Aorta (tissue), 5 donors: ENCODE results near the gene SPAG16. TPM values are rescaled to one million over a fixed set of nuclear protein-coding genes. Genes with fewer than 3 reads are reported as not detected.

Experiments
- ATAC-seq: fragments of 200-7000 bp; cut with Tn5 transposase; one replicate; pipeline ENCODE4 v1.9.1; 2022; ENCODE audit warnings: moderate library complexity; ENCODE audit not compliant: low FRiP score
- DNase-seq, 2 donors: peaks; one replicate each; pipeline ENCODE4 v3.0.0-alpha.2; 2020
- H3K27ac ChIP-seq, 2 donors: one replicate each; pipeline ENCODE4 v1.5.1; 2013; ENCODE audit warnings: low read length in 2 of 2, mild to moderate bottlenecking in 2 of 2, moderate library complexity in 2 of 2, control low read depth in 1 of 2, inconsistent platforms in 1 of 2, low read depth in 1 of 2
- H3K27me3 ChIP-seq, 2 donors: one replicate each; pipeline ENCODE4 v1.6.1; 2013; ENCODE audit warnings: control low read depth in 1 of 2, low read length in 1 of 2, mild to moderate bottlenecking in 1 of 2, moderate library complexity in 1 of 2; ENCODE audit not compliant: insufficient read depth in 2 of 2, control insufficient read depth in 1 of 2
- H3K36me3 ChIP-seq, 2 donors: one replicate each; pipeline ENCODE4 v1.6.1; 2013; ENCODE audit warnings: control low read depth in 1 of 2, low read length in 1 of 2, mild to moderate bottlenecking in 1 of 2; ENCODE audit not compliant: insufficient read depth in 2 of 2, control insufficient read depth in 1 of 2
- H3K4me1 ChIP-seq, 2 donors: one replicate each; pipeline ENCODE4 v1.6.1; 2013; ENCODE audit warnings: low read length in 2 of 2, control low read depth in 1 of 2, mild to moderate bottlenecking in 1 of 2, moderate library complexity in 1 of 2; ENCODE audit not compliant: insufficient read depth in 2 of 2, control insufficient read depth in 1 of 2
- H3K4me3 ChIP-seq, 2 donors: one replicate each; pipeline ENCODE4 v1.5.1; 2013; ENCODE audit warnings: low read length in 2 of 2, control low read depth in 1 of 2, mild to moderate bottlenecking in 1 of 2
- H3K9me3 ChIP-seq: one replicate; pipeline ENCODE4 v1.6.1; 2013; ENCODE audit warnings: mild to moderate bottlenecking, low read length; ENCODE audit not compliant: control insufficient read depth
- WGBS, 2 donors: extraction: QIAGEN DNeasy Blood & Tissue Kit; methylation state at CpG; one replicate each; pipeline ENCODE4 v1.1.7; 2013; 5-methylcytosine and 5-hydroxymethylcytosine counted together
- intact Hi-C, 2 donors: fragments of 100-400 bp; cut with DNase I; formaldehyde crosslinking; loops; one replicate each; pipeline versions ENCODE4 v1.14.2 to v1.15.0; 2022
- polyA plus RNA-seq, 2 donors: library from polyadenylated mRNA; stranded (reverse); fragments of 200-250 nt; gene quantifications; one replicate each; pipeline ENCODE4 v1.2.3, GENCODE V29; 2013
- total RNA-seq, 2 donors: library from RNA; stranded (reverse); fragmentation: NEBNext Ultra II Directional; extraction: Animal tissue kit (Norgen Biotek cat#: 25700); gene quantifications; one replicate each; pipeline ENCODE4 v1.2.1, GENCODE V29; 2021
- donor health status: healthy with polysubstance abuse.
- donor health status: Bipolar disorder and iron deficiency.
- donor health status: DM: no; HTN: no; CAD: no.
- donor health status: DM: no; HTN: no; CAD: no.
- donor health status: DM: yes; HTN: yes; CAD: no.

Gene SPAG16
- total and polyA plus RNA-seq, 4 donors, result 23.7 to 36.1 (median 24.4) TPM

- H3K4me1 ChIP-seq, result no peaks in the 10 kb centered on the region
- no peak for ATAC-seq
- no peak overlapping the region for H3K4me3 ChIP-seq
- WGBS, 2 donors, result 77 to 80% methylated on average over 8 of the region's 8 CpGs
- H3K27ac ChIP-seq, result no peak overlapping the region
- no peaks in the 10 kb centered on the region for H3K36me3 ChIP-seq
- no peak for DNase-seq
- intact Hi-C loops, result no loop called here
- H3K9me3 ChIP-seq, result no peaks in the 10 kb centered on the region
- H3K27me3 ChIP-seq, result no peaks in the 10 kb centered on the region
These were observed 278.4 kb downstream of the SPAG16 start for GRCh38 chr2:213562539-213563180.

DNA sequence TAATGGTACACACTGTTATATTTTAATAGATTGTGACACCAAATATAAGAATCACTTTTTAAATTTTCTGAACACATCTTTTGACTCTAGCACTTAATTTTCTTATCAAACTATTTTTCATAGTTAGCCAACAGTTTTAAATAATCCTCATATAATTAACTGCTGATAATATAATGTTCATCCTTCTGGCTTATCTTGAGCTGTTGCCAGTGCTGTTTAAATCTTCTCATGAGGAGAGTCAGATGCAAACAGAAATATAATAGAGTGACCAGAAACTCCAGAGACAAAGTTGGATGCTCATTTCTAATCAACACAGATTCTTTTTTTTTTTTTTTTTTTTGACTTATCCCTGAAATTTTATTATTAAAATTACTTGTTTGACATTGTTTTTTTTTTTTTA, 282.6 kb downstream of the SPAG16 start:
- intact Hi-C loops, result no loop called here

GRCh38 chr2:213609570-213610170, 325.4 kb downstream of the SPAG16 start:
- H3K9me3 ChIP-seq, result no peaks in the 10 kb centered on the region
- no peak overlapping the region for H3K4me3 ChIP-seq
- DNase-seq (no peak), ATAC-seq (no peak)
- no peaks in the 10 kb centered on the region for H3K4me1 ChIP-seq
- WGBS, 2 donors, result 70 to 79% methylated on average over 1 of the region's 1 CpG
- H3K36me3 ChIP-seq, result no peaks in the 10 kb centered on the region
- H3K27me3 ChIP-seq, result no peaks in the 10 kb centered on the region
- intact Hi-C loops, result no loop called here
- no peak overlapping the region for H3K27ac ChIP-seq

More for the DNA sequence above, 282.6 kb downstream of the SPAG16 start:
- no peaks in the 10 kb centered on the region for H3K9me3 ChIP-seq
- H3K27me3 ChIP-seq, result no peaks in the 10 kb centered on the region
- ATAC-seq, result no peak
- no peaks in the 10 kb centered on the region for H3K36me3 ChIP-seq
- no peak for DNase-seq
- H3K4me3 ChIP-seq, result no peak overlapping the region
- H3K27ac ChIP-seq, result no peak overlapping the region
- H3K4me1 ChIP-seq, result no peaks in the 10 kb centered on the region

DNA sequence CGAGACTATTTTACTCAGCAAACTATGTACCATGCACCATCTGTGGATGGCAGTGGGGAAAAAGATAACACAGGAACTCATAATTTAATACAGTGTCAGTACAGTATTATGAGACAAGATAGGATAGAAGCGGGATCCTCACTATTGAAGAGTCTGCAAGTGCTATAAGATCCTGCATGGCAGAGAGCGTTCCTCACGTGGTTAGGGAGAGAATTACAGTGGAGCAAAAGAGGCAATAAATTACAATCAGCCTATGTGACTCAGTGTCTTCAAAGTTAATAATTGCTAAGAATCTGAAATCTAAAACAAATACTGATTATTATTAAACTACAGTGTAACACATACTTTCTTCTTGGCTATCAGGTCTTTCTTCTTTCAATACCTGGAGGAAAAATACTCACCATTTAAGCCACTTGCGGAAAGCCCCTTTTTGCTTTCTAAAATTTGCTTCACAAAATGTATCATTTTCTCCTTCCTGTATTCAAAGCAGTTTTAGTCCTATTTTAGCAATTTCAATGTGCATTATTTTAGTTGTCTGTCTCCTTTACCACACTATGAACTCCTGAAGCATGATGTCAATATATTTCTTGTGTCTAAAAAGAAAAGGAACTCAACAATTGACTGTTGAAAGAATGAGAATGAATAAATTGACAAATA, 342.9 kb downstream of the SPAG16 start:
- WGBS, 2 donors, result 86 to 90% methylated on average over 5 of the region's 5 CpGs
- DNase-seq, result no peak
- ATAC-seq, result no peak
- intact Hi-C loops, result no loop called here
- no peaks in the 10 kb centered on the region for H3K9me3 ChIP-seq
- no peak overlapping the region for H3K27ac ChIP-seq
- H3K4me1 ChIP-seq, result no peaks in the 10 kb centered on the region
- no peaks in the 10 kb centered on the region for H3K27me3 ChIP-seq
- H3K4me3 ChIP-seq, result no peak overlapping the region
- H3K36me3 ChIP-seq, result no peaks in the 10 kb centered on the region

- DNase-seq, result no peak
- Histone ChIP-seq H3K27ac (no peak overlapping the region), H3K27me3 (no peaks in the 10 kb centered on the region), H3K9me3 (no peaks in the 10 kb centered on the region), H3K4me3 (no peak overlapping the region), H3K4me1 (no peaks in the 10 kb centered on the region), H3K36me3 (no peaks in the 10 kb centered on the region)
- intact Hi-C loops, result no loop called here
- whole genome bisulfite sequencing, 2 donors, result 93 to 94% methylated on average over 2 of the region's 2 CpGs
- no peak for ATAC-seq
These were observed 343.7 kb downstream of the SPAG16 start for GRCh38 chr2:213627835-213628460.

- ATAC-seq, result peak; percentile 55
- H3K36me3 ChIP-seq, result no peaks in the 10 kb centered on the region
- intact Hi-C loops, result no loop called here
- no peaks in the 10 kb centered on the region for H3K9me3 ChIP-seq
- no peaks in the 10 kb centered on the region for H3K4me1 ChIP-seq
- WGBS, 2 donors, result 27 to 30% methylated on average over 3 of the region's 3 CpGs
- no peak overlapping the region for H3K4me3 ChIP-seq
- H3K27ac ChIP-seq, result peak overlapping the region in 1 of 2 donors; percentile 64
- no peaks in the 10 kb centered on the region for H3K27me3 ChIP-seq
- DNase-seq, result no peak
These were observed 356.6 kb downstream of the SPAG16 start for GRCh38 chr2:213640738-213641425.

DNA sequence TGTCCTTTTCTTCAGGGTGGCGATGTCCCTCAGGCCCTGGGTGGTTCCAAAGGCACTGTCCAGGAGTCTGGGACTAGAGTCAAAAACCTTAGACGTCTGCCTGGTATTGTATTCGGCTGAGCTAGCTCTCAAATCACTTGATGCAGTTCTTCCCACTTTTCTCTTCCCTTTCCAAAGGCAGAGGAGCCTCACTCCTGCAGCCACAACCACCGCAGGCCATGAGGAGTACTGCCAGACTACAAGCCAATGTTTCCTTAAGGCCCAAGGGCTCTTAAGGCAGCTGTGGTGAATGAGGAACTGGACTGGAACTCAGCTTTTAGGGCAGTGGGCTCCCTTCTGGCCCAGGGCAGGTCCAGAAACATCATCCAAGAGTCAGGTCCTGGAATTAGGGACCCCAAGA, 360.7 kb downstream of the SPAG16 start:
- intact Hi-C loops, result no loop called here
- H3K4me1 ChIP-seq, result no peaks in the 10 kb centered on the region
- ATAC-seq (no peak), DNase-seq (no peak)
- no peaks in the 10 kb centered on the region for H3K27me3 ChIP-seq
- peak overlapping the region in 1 of 2 donors; percentile 69 for H3K27ac ChIP-seq
- no peak overlapping the region for H3K4me3 ChIP-seq
- WGBS, 2 donors, result 41 to 43% methylated on average over 4 of the region's 4 CpGs
- H3K36me3 ChIP-seq, result no peaks in the 10 kb centered on the region
- no peaks in the 10 kb centered on the region for H3K9me3 ChIP-seq

- Histone ChIP-seq H3K27ac (no peak overlapping the region), H3K4me1 (no peaks in the 10 kb centered on the region), H3K36me3 (no peaks in the 10 kb centered on the region), H3K27me3 (no peaks in the 10 kb centered on the region), H3K4me3 (no peak overlapping the region), H3K9me3 (no peaks in the 10 kb centered on the region)
- DNase-seq (no peak), ATAC-seq (no peak)
- intact Hi-C loops, result no loop called here
- WGBS, 2 donors, result 71 to 76% methylated on average over 2 of the region's 2 CpGs
These were observed 364.9 kb downstream of the SPAG16 start for GRCh38 chr2:213649176-213649575.
